Heart left ventricle (tissue), 13 donors: ENCODE measurements around the gene SCGB1C1.

Experiments used
- CTCF ChIP-seq, 12 donors: fragments of 200-600 bp; sonication (generic) in 4 of 12; IDR thresholded peaks; one replicate each; pipeline versions ENCODE4 v1.5.0 to v1.8.0; 2018 to 2022; ENCODE audit warnings: antibody characterized with exemption in 12 of 12, mild to moderate bottlenecking in 5 of 12
- POLR2A ChIP-seq, 2 donors: fragments of 450-650 bp; IDR thresholded peaks; one replicate each; pipeline ENCODE4 v1.6.1; 2017; ENCODE audit warnings: antibody characterized with exemption in 2 of 2, mild to moderate bottlenecking in 2 of 2, moderate library complexity in 2 of 2
- donor health status: ischemic (EF 13 %, LVEDD 7.1; RV severe dilation, severe dysfunction).
- donor health status: DM: no; HTN: yes; CAD: no.
- donor health status: DM: no; HTN: no; CAD: no.
- donor health status: ischemic (EF 25% LVEDD 6.9; RV normal size, moderate dysfunction).
- donor health status: ischemic (EF 25% LVEDD 5.7; RV mildly dilated, moderate dysfunction).
- donor health status: ischemic (EF 35%, LVEDD 5.7; RV mildly dilated, moderate dysfunction).
- donor health status: nonischemic (EF 11% LVEDD 7.7; RV severe dilation, severe dysfunction).
- donor health status: DM: yes; HTN: yes; CAD: no.
- donor health status: PGD.
- donor health status: ischemic (EF 29% LVEDD 5.4; RV normal size, mild dysfunction).
- donor health status: nonischemic (EF 23%, LVEDD 6.1; RV moderate dilation, normal function).

- no peak for TF ChIP-seq CTCF (IDR thresholded peaks at IDR 0.05)
- TF ChIP-seq POLR2A (IDR thresholded peaks at IDR 0.05) = no peak
Observed at GRCh38 chr11:240315-240714, 47.4 kb downstream of the SCGB1C1 start.
